Neural cell (in vitro differentiated cells): ENCODE results near the gene AP4S1. TPM values are rescaled to one million over a fixed set of nuclear protein-coding genes. Genes with fewer than 3 reads are reported as not detected.

ENCODE experiments used
- H2AFZ ChIP-seq: fragments of 200-600, 300-800 bp; sonication (generic), shearing (Covaris generic); 2 replicates; pipeline ENCODE4 v1.6.0; 2014; ENCODE audit warnings: low read depth, mild to moderate bottlenecking, antibody characterized with exemption, low read length, moderate library complexity
- H3F3A ChIP-seq: fragments of 200-600 bp; shearing (Covaris generic); 2 replicates; pipeline ENCODE4 v1.6.1; 2016; ENCODE audit warnings: mild to moderate bottlenecking, moderate library complexity, mixed read lengths, antibody characterized with exemption, low read length; ENCODE audit not compliant: insufficient read depth, poor library complexity, severe bottlenecking
- H3K27ac ChIP-seq: fragments of 200-600, 300-800 bp; sonication (generic), shearing (Covaris generic); 2 replicates; pipeline ENCODE4 v1.5.1; 2014; ENCODE audit warnings: mild to moderate bottlenecking, low read length, moderate library complexity
- H3K27me3 ChIP-seq: fragments of 300-800, 200-600 bp; sonication (generic), shearing (Covaris generic); 2 replicates; pipeline ENCODE4 v1.6.0; 2014; ENCODE audit warnings: mild to moderate bottlenecking, low read depth, low read length, moderate library complexity; ENCODE audit not compliant: insufficient read depth
- H3K36me3 ChIP-seq: fragments of 300-800, 200-600 bp; sonication (generic), shearing (Covaris generic); 2 replicates; pipeline ENCODE4 v1.5.1; 2014; ENCODE audit warnings: mild to moderate bottlenecking, antibody characterized with exemption, low read length, moderate library complexity; ENCODE audit not compliant: insufficient read depth
- H3K4me2 ChIP-seq: fragments of 300-800, 200-600 bp; sonication (generic), shearing (Covaris generic); 2 replicates; pipeline ENCODE4 v1.6.0; 2014; ENCODE audit warnings: mild to moderate bottlenecking, low read length
- H3K4me3 ChIP-seq: fragments of 300-800, 200-600 bp; sonication (generic), shearing (Covaris generic); 2 replicates; pipeline ENCODE4 v1.5.1; 2014; ENCODE audit warnings: mild to moderate bottlenecking, low read length, moderate library complexity
- H3K79me2 ChIP-seq: fragments of 200-600 bp; shearing (Covaris generic); replicated peaks from 2 replicates; pipeline ENCODE4 v1.6.0; 2014; ENCODE audit warnings: mild to moderate bottlenecking, low read length, moderate library complexity; ENCODE audit not compliant: insufficient read depth
- H3K9ac ChIP-seq: fragments of 300-800, 200-600 bp; sonication (generic), shearing (Covaris generic); 2 replicates; pipeline ENCODE4 v1.6.1; 2016; ENCODE audit warnings: mild to moderate bottlenecking, low read length, mixed read lengths
- H3K9me2 ChIP-seq: fragments of 200-600 bp; shearing (Covaris generic); 2 replicates; pipeline ENCODE4 v1.6.1; 2016; ENCODE audit warnings: mild to moderate bottlenecking, low read length, mixed read lengths; ENCODE audit not compliant: insufficient read depth
- H3K9me3 ChIP-seq: fragments of 200-600, 300-800 bp; sonication (generic), shearing (Covaris generic); 2 replicates; pipeline ENCODE4 v1.6.1; 2016; ENCODE audit warnings: mild to moderate bottlenecking, mixed run types, low read length, moderate library complexity, mixed read lengths
- H4K20me1 ChIP-seq: fragments of 200-600 bp; shearing (Covaris generic); 2 replicates; pipeline ENCODE4 v1.6.1; 2016; ENCODE audit warnings: mild to moderate bottlenecking, mixed run types; ENCODE audit not compliant: insufficient read depth
- CTCF ChIP-seq: fragments of 450-650 bp; IDR thresholded peaks from 2 replicates; pipeline ENCODE4 v1.5.1; 2014; ENCODE audit warnings: antibody characterized with exemption, mild to moderate bottlenecking, moderate library complexity; ENCODE audit not compliant: poor library complexity, severe bottlenecking
- EP300 ChIP-seq: fragments of 450-650 bp; conservative IDR thresholded peaks from 2 replicates; pipeline ENCODE4 v1.6.1; 2014; ENCODE audit warnings: antibody characterized with exemption, mild to moderate bottlenecking, moderate library complexity; ENCODE audit not compliant: poor library complexity, severe bottlenecking
- EZH2 ChIP-seq: fragments of 200-600, 300-800 bp; shearing (Covaris generic), sonication (generic); IDR thresholded peaks from 2 replicates; pipeline ENCODE4 v1.6.1; 2014; ENCODE audit warnings: antibody characterized with exemption, low read length, borderline replicate concordance, mild to moderate bottlenecking; ENCODE audit not compliant: insufficient read depth, poor library complexity, severe bottlenecking
- MXI1 ChIP-seq: fragments of 450-650 bp; conservative IDR thresholded peaks from 2 replicates; pipeline ENCODE4 v1.6.1; 2014; ENCODE audit warnings: antibody characterized with exemption, mild to moderate bottlenecking; ENCODE audit not compliant: poor library complexity, severe bottlenecking
- POLR2AphosphoS5 ChIP-seq: IDR thresholded peaks from 2 replicates; pipeline ENCODE4 v1.6.1; 2012
- RAD21 ChIP-seq: fragments of 450-650 bp; conservative IDR thresholded peaks from 2 replicates; pipeline ENCODE4 v1.6.1; 2014; ENCODE audit warnings: antibody characterized with exemption, mild to moderate bottlenecking, moderate library complexity
- REST ChIP-seq: IDR thresholded peaks from 2 replicates; pipeline ENCODE4 v1.6.1; 2012; ENCODE audit warnings: borderline replicate concordance
- SMC3 ChIP-seq: fragments of 450-650 bp; conservative IDR thresholded peaks from 2 replicates; pipeline ENCODE4 v1.6.1; 2014; ENCODE audit warnings: antibody characterized with exemption, mild to moderate bottlenecking, moderate library complexity; ENCODE audit not compliant: poor library complexity
- TAF1 ChIP-seq: IDR thresholded peaks from 2 replicates; pipeline ENCODE4 v1.6.1; 2012; ENCODE audit warnings: low read depth
- polyA plus RNA-seq: library from polyadenylated mRNA; depleted of rRNA; stranded (reverse); fragments of >200 nt; gene quantifications from 2 replicates; pipeline ENCODE4 v1.2.3, GENCODE V29; 2014

The AP4S1 gene
- polyA plus RNA-seq, 1 donor from 2014 or later, result 20.8 TPM

GRCh38 chr14:30991408-30991807 is 34.0 kb upstream of the AP4S1 start:
- Histone ChIP-seq H3F3A (no peaks in the 10 kb centered on the region), H3K27me3 (no peaks in the 10 kb centered on the region), H3K4me3 (no peak overlapping the region), H4K20me1 (no peaks in the 10 kb centered on the region), H3K79me2 (peaks cover 75% of the 10 kb centered on the region), H3K36me3 (no peaks in the 10 kb centered on the region), H3K27ac (no peak overlapping the region), H3K4me2 (no peak overlapping the region), H3K9me3 (no peaks in the 10 kb centered on the region), H3K9ac (no peak overlapping the region), H2AFZ (no peak overlapping the region), H3K9me2 (no peaks in the 10 kb centered on the region)
- TF ChIP-seq TAF1 (no peak), CTCF (no peak), SMC3 (no peak), POLR2AphosphoS5 (no peak), RAD21 (no peak), MXI1 (no peak), EZH2 (no peak), EP300 (no peak), REST (no peak)

- Histone ChIP-seq H3F3A (no peaks in the 10 kb centered on the region), H4K20me1 (no peaks in the 10 kb centered on the region), H3K9me3 (no peaks in the 10 kb centered on the region), H2AFZ (no peak overlapping the region), H3K79me2 (peaks cover 76% of the 10 kb centered on the region), H3K27ac (no peak overlapping the region), H3K4me3 (no peak overlapping the region), H3K9ac (no peak overlapping the region), H3K36me3 (no peaks in the 10 kb centered on the region), H3K27me3 (no peaks in the 10 kb centered on the region), H3K9me2 (no peaks in the 10 kb centered on the region), H3K4me2 (no peak overlapping the region)
- TF ChIP-seq REST (no peak), POLR2AphosphoS5 (no peak), RAD21 (no peak), EZH2 (no peak), MXI1 (no peak), CTCF (no peak), SMC3 (no peak), TAF1 (no peak), EP300 (no peak)
Observed at GRCh38 chr14:30993071-30993470, 32.4 kb upstream of the AP4S1 start.
